Skeletal muscle tissue (tissue), 5 donors: ENCODE results near the gene TASL. TPM values are rescaled to one million over a fixed set of nuclear protein-coding genes. Genes with fewer than 3 reads are reported as not detected.

ENCODE experiments used
- H3K27ac ChIP-seq: one replicate; pipeline ENCODE4 v1.7.0; 2013; ENCODE audit warnings: mild to moderate bottlenecking, low read depth, low read length, inconsistent platforms
- H3K27me3 ChIP-seq, 3 donors: one replicate each; pipeline ENCODE4 v1.7.0; 2013; ENCODE audit warnings: low read length in 3 of 3; ENCODE audit not compliant: control insufficient read depth in 3 of 3, insufficient read depth in 3 of 3
- H3K36me3 ChIP-seq, 3 donors: one replicate each; pipeline ENCODE4 v1.7.0; 2013; ENCODE audit warnings: low read length in 3 of 3; ENCODE audit not compliant: control insufficient read depth in 3 of 3, insufficient read depth in 3 of 3
- H3K4me1 ChIP-seq, 3 donors: one replicate each; pipeline ENCODE4 v1.7.0; 2013; ENCODE audit warnings: low read length in 3 of 3, mild to moderate bottlenecking in 3 of 3; ENCODE audit not compliant: control insufficient read depth in 3 of 3, insufficient read depth in 3 of 3
- H3K4me3 ChIP-seq, 3 donors: one replicate each; pipeline ENCODE4 v1.7.0; 2013; ENCODE audit warnings: low read length in 3 of 3
- H3K9ac ChIP-seq, 3 donors: one replicate each; pipeline ENCODE4 v1.7.0; 2013; ENCODE audit warnings: low read length in 3 of 3, mild to moderate bottlenecking in 3 of 3, moderate library complexity in 2 of 3, low read depth in 1 of 3
- H3K9me3 ChIP-seq, 3 donors: one replicate each; pipeline ENCODE4 v1.7.0; 2013; ENCODE audit warnings: low read length in 3 of 3; ENCODE audit not compliant: control insufficient read depth in 3 of 3
- small RNA-seq: library from RNA; depleted of rRNA; stranded (forward); fragments of <200 nt; gene quantifications from one replicate; pipeline ENCODE3, GENCODE V24; 2014
- total RNA-seq: library from RNA; depleted of rRNA; stranded (reverse); fragments of >200 nt; gene quantifications from one replicate; pipeline ENCODE4 v1.2.3, GENCODE V29; 2014
- donor health status: Osteomylitis.

TASL gene
- total RNA-seq, 1 donor from 2014 or later = 0.52 TPM

DNA sequence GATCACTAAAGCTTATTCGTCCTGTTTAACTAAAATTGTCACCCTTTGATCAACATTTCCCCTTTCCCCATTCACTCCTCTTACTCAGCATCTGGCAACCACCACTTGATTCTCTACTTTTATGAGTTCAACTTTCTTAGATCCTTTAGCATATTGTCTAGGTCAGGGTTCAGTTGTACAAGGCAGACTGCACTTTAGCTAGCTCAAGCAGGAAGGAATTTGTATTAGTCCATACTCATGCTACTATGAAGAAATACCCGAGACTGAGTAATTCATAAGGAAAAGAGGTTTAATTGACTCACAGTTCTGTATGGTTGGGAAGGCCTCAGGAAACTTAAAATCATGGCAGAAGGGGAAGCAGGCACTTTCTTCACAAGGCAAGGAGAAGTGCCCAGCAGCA lies 44.3 kb downstream of the TASL start:
- Histone ChIP-seq H3K4me1 (no peaks in the 10 kb centered on the region), H3K4me3 (no peak overlapping the region), H3K27me3 (no peaks in the 10 kb centered on the region), H3K36me3 (no peaks in the 10 kb centered on the region), H3K9ac (no peak overlapping the region), H3K9me3 (no peaks in the 10 kb centered on the region), H3K27ac (no peak overlapping the region)

DNA sequence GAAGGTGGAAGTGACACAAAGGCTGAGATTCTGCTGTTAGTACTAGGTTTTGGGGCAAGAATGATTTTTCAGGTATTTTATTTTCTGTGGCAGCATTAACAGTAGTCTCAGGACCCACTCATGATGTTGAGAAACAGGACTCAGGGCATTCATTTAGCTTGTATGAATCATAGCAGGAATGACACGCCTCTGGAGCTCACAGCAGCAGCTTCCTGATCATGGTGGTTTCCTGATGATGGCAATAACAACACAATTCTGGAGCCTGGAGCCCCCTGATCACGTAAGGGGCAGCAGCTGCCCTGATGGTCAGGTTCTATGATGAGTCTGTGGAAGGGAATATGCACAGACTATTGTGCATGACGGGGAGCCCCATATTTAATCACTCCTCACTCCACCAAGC lies 47.0 kb downstream of the TASL start:
- Histone ChIP-seq H3K9me3 (no peaks in the 10 kb centered on the region), H3K4me3 (no peak overlapping the region), H3K4me1 (no peaks in the 10 kb centered on the region), H3K27ac (no peak overlapping the region), H3K36me3 (no peaks in the 10 kb centered on the region), H3K27me3 (no peaks in the 10 kb centered on the region), H3K9ac (no peak overlapping the region)

- H3K4me1 ChIP-seq = no peaks in the 10 kb centered on the region
- no peaks in the 10 kb centered on the region for H3K36me3 ChIP-seq
- H3K27me3 ChIP-seq = no peaks in the 10 kb centered on the region
- no peak overlapping the region for H3K4me3 ChIP-seq
- no peaks in the 10 kb centered on the region for H3K9me3 ChIP-seq
- no peak overlapping the region for H3K9ac ChIP-seq
- H3K27ac ChIP-seq = no peak overlapping the region
Observed at GRCh38 chrX:30525732-30526131, 51.8 kb downstream of the TASL start.

DNA sequence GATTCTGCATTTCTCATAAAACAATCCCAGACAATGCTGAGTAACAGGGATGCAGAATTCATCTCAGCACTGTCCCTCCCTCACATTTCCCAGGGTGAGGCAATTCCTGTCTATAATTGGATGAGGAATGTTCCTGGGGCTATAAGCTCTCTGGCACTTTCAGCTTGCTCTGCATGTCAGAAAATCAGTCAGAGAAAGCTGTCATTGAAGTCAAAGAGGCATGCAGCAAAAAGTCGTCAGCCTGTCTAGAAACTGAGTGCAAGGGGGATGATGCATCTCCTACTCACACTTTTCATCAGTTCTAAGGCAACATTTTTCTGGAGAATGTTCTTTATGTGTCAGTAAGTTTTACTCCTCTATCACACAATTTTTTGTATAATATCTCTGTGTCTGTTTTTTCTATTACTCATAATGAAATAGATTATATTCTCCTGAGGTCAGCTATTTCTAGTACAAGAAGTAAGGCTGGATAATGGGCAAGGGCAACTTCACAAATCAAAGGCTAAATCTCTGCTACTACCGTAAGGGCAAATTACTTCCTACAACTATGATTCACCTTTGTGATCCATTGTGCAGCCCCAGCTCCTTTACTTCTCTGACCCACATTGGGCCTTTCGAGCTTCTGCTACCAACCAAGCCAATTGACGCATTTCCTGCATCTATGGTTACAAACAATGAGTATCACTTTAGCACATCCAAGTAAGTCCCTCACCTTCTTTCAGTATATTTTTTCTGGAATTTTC lies 56.0 kb downstream of the TASL start:
- H3K4me3 ChIP-seq = no peak overlapping the region
- no peaks in the 10 kb centered on the region for H3K27me3 ChIP-seq
- no peak overlapping the region for H3K9ac ChIP-seq
- no peaks in the 10 kb centered on the region for H3K4me1 ChIP-seq
- no peaks in the 10 kb centered on the region for H3K9me3 ChIP-seq
- no peaks in the 10 kb centered on the region for H3K36me3 ChIP-seq
- no peak overlapping the region for H3K27ac ChIP-seq

DNA sequence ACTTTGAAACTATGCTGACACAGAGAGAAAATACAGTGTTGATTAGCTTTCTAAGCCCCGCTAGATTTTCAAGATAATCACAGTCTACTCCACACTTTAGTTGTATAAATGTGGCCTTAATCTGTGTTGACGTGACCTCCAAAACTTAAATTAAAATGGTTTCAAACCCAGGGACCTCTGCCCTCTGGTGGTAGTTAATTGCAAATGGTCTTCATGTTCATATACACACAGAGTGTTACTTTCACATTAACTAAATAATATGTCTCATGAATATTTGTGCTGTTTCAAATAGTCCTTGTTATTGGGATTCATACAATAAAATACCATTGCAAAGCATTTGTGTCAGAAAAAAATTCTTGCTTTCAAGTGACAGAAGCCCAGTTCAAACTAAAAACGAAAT lies 64.3 kb downstream of the TASL start:
- Histone ChIP-seq H3K27ac (no peak overlapping the region), H3K9ac (no peak overlapping the region), H3K4me3 (no peak overlapping the region), H3K9me3 (no peaks in the 10 kb centered on the region), H3K27me3 (no peaks in the 10 kb centered on the region), H3K4me1 (no peaks in the 10 kb centered on the region), H3K36me3 (no peaks in the 10 kb centered on the region)

Small RNA genes lying within 50 kb of the gene (small RNA-seq; reads per million reads assigned to genes)
- gene CKS1BP6 = not detected

Other genes with a start within 250 kb of the TASL start
- gene GK, start 75.7 kb upstream of the TASL start, total RNA-seq = 4.7 TPM